GM19463 (cell line): ENCODE data around the gene OLFM4.

ENCODE experiments used
- ATAC-seq: cut with Tn5 transposase; IDR thresholded peaks from one replicate; pipeline ENCODE4 v1.9.1; 2021; ENCODE audit warnings: mild to moderate bottlenecking, moderate library complexity; ENCODE audit not compliant: unreplicated experiment

Gene OLFM4, protein sequence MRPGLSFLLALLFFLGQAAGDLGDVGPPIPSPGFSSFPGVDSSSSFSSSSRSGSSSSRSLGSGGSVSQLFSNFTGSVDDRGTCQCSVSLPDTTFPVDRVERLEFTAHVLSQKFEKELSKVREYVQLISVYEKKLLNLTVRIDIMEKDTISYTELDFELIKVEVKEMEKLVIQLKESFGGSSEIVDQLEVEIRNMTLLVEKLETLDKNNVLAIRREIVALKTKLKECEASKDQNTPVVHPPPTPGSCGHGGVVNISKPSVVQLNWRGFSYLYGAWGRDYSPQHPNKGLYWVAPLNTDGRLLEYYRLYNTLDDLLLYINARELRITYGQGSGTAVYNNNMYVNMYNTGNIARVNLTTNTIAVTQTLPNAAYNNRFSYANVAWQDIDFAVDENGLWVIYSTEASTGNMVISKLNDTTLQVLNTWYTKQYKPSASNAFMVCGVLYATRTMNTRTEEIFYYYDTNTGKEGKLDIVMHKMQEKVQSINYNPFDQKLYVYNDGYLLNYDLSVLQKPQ

GRCh38 chr13:53028637-53029203 is at the start of gene OLFM4:
OLFM4 (plus strand) TSS chr13:53028813; CDS start chr13:53028837, 24 bp downstream.
- ATAC-seq: no peak

DNA sequence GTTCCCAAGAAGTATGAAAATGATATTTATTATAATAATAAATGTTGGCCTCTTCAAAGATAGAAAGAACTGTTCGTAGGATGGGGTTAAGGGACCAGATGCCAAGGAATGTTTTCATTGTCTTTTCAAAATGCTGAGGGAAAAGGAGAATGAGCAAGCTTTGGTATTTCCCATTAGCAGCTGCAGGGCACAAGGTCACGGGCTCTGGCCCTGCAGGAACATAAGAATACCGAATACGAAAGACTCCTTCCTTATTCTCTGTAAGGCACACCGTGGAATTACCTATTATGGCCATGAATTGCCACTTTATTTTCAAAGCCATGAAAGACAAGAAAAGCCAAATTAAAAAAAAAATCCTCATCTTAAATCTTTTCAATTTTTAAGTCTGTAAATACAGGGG is 49.6 kb upstream of the OLFM4 start:
- no peak for ATAC-seq

DNA sequence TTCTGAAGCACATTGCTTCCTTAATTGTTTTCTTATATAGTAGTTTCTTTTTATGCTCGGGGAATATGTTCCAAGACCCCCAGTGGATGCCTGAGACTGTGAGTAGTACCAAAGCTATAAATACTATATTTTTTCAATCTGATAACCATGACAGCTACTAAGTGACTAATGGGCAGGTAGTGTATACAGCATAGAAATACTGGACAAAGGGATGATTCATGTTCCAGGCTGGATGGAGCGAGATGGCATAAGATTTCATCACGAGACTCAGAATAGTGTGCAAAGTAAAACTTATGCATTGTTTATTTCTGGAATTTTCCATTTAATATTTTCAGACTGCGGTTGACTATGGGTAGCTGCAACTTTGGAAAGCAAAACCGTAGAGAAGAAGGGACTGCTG is 47.9 kb upstream of the OLFM4 start:
- ATAC-seq: no peak

- ATAC-seq: no peak
Observed at GRCh38 chr13:52983836-52984235, 44.8 kb upstream of the OLFM4 start.

DNA sequence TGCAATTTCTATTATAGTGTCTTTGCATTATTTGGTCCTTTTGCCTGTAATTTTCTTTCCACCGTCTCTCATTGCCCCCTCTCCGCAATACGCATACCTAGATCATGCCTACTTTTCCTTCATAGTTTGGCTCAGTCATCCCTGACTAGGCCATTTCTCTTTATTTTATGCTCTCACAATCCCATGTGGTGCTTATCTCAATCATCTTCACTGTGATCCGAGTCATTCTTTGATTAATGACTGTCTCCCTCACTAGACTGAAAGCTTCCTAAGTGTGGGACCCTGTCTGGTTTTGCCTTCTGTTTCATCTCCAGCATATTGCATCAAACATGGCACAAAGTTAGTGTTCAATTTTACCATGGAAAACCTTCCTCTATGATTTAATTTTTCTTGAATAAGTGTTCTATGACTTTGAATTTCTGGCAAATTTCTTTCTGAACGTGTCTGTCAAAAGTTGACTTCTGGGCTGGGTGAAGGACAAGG is 43.7 kb upstream of the OLFM4 start:
- ATAC-seq: no peak

GRCh38 chr13:52991344-52992020 is 37.1 kb upstream of the OLFM4 start:
- ATAC-seq: no peak

GRCh38 chr13:52992110-52992509 is 36.5 kb upstream of the OLFM4 start:
- ATAC-seq: no peak

DNA sequence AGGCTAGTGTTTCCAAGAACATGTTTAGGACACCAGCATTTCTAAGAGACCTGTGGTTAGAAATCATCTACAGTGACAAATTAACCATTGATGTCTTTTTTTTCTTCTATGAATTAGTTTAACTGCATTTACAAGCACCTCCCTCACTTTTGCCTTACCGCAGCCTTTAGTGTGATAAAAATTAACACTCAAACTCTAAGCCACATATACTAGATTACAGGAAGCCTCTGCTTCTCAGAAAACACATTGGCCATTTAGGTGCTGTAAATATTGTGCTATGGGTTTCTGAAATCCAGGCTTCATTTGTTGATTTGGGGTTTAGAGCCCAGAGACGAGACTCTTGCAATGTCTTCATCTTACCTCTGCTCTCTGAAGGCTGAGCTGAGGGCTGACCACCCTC is 34.6 kb upstream of the OLFM4 start:
- no peak for ATAC-seq

- ATAC-seq: no peak
Observed at GRCh38 chr13:52994865-52995264, 33.7 kb upstream of the OLFM4 start.

- no peak for ATAC-seq
Observed at GRCh38 chr13:52995946-52996345, 32.7 kb upstream of the OLFM4 start.

DNA sequence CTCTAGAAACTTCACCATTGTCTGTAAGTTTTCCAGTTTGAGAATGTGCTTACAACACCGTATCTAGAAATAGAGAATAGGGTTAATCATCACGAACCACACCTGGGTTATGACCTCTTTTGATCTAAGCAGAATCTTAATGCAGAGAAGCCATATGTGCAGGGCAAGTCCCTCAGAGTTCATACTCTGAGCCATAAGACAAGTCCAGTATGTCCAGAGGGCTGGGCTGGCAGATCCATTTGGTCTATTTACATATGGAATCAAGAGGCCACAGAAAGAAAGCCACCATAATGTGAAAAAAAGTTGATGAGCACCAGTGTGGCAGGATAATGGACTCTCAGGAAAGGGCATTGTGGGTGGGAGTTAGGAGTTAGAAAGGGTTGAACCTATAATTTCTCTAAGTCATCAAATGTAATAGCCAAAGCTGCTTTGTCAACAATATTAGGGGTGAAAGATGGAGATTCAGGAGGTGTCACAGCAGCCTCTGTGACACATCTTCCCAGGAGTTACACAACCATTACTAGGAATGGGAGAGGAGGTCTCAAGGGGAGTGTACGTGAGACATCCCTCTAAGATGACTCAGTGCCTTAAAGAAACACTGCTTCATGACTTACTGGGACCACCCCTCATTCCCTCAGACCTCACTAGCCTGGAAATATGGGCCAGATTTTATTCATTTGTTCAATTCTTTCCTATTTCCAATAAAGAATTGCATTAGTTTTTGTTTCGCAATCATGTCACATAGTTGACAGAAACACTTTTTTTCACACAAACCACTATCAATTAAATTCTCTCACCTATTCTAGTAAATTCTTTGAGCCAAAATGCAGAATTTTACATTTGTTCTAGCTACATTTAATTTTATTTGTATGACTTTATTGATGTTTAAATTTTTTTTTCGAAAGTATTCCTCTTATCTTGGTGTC is 30.4 kb upstream of the OLFM4 start:
- ATAC-seq: no peak

- ATAC-seq: no peak
Observed at GRCh38 chr13:52999093-52999696, 29.4 kb upstream of the OLFM4 start.

- no peak for ATAC-seq
Observed at GRCh38 chr13:53001444-53002225, 27.0 kb upstream of the OLFM4 start.

DNA sequence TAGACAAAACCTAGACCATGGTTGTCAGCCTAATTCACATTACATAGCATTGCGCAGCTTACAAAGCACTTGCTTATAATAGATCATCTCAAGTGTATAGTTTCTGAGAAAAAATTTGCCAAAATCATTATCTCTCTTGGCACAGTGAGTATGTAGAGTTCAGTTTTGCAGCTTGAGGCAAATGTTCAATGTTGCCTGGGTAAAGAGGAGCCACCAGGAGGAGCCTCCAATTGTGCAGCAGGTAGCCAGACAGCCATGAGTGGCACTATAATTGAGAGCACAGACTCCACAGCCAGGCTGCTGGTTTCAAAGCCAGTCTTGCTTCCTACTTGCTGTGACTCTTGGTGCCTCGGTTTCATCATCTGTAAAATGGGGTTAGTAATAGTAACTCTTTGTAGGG is 24.0 kb upstream of the OLFM4 start:
- ATAC-seq: no peak

DNA sequence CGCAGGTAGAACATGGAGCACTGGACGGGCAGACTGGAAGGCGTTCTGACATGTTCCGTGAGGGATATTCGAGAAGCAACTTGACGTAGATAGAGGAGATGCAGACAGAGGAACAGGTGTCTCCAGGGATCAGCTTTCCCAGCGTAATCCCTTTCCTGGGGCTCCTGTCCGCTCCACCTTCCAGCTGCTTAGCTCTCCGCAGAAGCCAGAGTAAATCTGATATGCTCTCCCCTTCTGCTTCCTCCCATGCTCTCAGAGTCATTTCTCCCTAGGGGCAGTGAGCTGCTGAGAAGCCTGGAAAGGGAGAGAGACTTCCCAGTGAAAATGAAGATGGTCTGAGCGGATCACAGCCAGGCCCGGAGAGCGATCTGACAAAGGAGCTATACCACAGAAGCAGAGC is 23.0 kb upstream of the OLFM4 start:
- no peak for ATAC-seq

DNA sequence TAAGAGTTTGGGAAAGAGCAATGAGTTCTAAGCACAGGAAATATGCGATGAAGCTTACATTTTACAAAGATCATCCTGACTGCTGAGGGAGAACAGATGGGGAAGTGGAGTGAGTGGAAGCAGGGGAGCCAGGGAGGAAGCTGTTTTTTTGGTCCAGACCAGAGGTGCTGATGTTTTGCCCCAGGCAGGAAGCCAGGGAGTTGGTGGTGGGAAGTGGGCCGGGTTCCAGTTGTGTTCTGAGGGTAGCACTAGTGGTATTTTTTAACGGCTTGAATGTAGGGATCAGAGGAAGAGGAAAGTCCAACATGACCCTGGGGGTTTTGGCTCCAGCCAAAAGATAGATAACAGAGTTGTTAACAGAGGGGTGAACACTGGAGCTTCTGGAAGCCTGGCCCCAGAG is 20.7 kb upstream of the OLFM4 start:
- no peak for ATAC-seq

DNA sequence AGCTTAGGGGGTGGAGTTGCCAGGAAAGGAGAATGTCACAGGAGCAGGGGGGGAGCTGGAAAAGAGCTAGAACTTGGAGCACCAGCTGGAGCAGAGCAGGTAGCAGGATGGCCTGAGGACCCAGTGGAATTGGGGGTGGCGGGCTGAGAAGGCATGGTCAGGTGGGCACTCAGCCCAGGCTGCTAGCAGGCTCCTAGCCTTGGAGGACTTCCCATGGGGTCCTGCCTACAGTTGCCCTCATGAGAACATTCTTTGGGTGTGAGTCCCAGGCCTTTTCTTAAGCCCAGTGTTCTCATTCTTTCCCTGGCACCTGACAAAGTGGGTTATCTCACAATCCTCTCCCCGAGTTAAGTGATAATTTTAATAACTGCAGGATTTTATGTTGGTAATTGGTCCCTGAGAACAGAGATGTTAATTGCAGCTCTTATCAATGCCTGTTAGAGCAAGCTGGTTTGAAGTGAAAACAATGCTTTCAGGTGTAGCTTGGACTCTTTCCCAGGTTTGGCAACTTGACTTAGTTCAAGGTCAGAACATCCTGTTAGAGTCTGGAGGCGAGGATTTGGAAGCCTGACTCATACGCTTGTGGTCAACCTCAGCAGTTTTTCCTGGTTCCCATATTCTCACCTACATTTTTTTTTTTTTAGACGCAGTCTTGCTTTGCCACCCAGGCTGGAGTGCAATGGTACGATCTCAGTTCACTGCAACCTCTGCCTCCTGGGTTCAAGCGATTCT is 18.1 kb upstream of the OLFM4 start:
- ATAC-seq: no peak

DNA sequence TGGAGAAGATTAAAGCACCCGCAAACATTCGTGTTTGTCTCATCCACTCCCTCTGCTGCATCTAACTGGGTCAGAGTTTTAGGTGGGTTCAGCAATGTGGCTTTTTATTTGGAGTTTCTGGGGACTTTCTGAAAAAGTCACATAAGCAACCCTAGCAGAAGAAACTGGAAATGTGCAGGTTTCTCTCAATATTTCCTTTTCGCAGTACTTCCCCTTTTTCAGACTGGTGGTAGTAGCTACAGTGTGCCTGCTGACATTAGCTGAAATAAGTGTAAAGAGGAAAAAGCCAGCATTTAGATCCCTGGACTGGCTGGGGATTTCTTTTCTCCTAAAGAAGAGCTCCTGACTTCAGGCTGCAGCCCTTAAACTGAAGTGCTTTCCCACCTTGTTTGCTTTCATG is 15.9 kb upstream of the OLFM4 start:
- no peak for ATAC-seq

DNA sequence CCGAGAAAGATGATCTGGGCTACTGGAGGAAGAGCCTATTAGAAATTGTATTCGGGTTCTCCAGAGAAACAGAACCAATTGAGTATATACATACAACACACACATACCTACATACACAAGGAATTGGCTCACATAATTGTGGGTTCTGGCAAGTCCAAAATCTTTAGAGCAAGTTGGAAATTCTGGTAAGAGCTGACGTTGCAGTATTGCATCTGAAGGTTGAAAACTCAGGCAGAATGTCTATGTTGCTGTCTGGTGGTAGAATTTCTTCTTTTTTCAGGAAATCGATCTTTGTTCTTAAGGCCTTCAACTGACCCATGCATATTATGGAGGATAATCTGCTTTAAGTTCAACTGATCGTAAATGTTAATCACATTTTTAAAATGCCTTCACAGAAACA is 15.5 kb upstream of the OLFM4 start:
- no peak for ATAC-seq
